OCI-LY7 (cell line): ENCODE results near the gene C14orf132. TPM values are rescaled to one million over a fixed set of nuclear protein-coding genes. Genes with fewer than 3 reads are reported as not detected.

ENCODE experiments used
- BruUV-seq: library from RNA; stranded (reverse); fragments of 400-500 nt; replicated peaks from 2 replicates; lab custom pipeline; 2021; lab: Mats Ljungman, UMichigan
- CTCF ChIA-PET: fragments of 300-600 bp; sonication (Branson Sonifier 250); formaldehyde crosslinking; loops from one replicate; lab custom pipeline; 2022; ENCODE audit warnings: antibody characterized with exemption; ENCODE audit not compliant: unreplicated experiment; lab: Charles Lee
- POLR2A ChIA-PET: fragments of 300-600 bp; sonication (Branson Sonifier 250); formaldehyde crosslinking; loops from one replicate; lab custom pipeline; 2022; ENCODE audit warnings: antibody characterized with exemption; lab: Charles Lee
- DNase-seq: peaks from one replicate; pipeline ENCODE4 v3.0.0-alpha.2; 2015; ENCODE audit warnings: low spot score
- H2AFZ ChIP-seq: fragments of 200-600 bp; sonication (generic), shearing (Covaris generic); 2 replicates; pipeline ENCODE4 v1.6.1; 2014; ENCODE audit warnings: mild to moderate bottlenecking, antibody characterized with exemption, low read length, moderate library complexity
- H3K27ac ChIP-seq: fragments of 200-600 bp; sonication (generic); 2 replicates; pipeline ENCODE4 v1.5.1; 2014; ENCODE audit warnings: mixed run types, low read depth, mild to moderate bottlenecking, moderate library complexity, low read length, inconsistent platforms; ENCODE audit not compliant: poor library complexity, severe bottlenecking
- H3K36me3 ChIP-seq: fragments of 200-600 bp; sonication (generic); 2 replicates; pipeline ENCODE4 v1.6.1; 2014; ENCODE audit warnings: mild to moderate bottlenecking, antibody characterized with exemption, low read length, moderate library complexity, mixed read lengths; ENCODE audit not compliant: insufficient read depth
- H3K4me1 ChIP-seq: fragments of 200-600 bp; sonication (generic); 2 replicates; pipeline ENCODE4 v1.5.1; 2014; ENCODE audit warnings: mild to moderate bottlenecking, low read length; ENCODE audit not compliant: insufficient read depth, poor library complexity, severe bottlenecking
- H3K4me2 ChIP-seq: fragments of 200-600 bp; sonication (generic); 2 replicates; pipeline ENCODE4 v1.6.1; 2014; ENCODE audit warnings: mild to moderate bottlenecking, low read length
- H3K4me3 ChIP-seq: fragments of 200-600 bp; sonication (generic); 2 replicates; pipeline ENCODE4 v1.5.1; 2014; ENCODE audit warnings: mild to moderate bottlenecking, low read depth, low read length; ENCODE audit not compliant: poor library complexity, severe bottlenecking
- H3K79me2 ChIP-seq: fragments of 200-600 bp; sonication (generic); 2 replicates; pipeline ENCODE4 v1.6.1; 2016; ENCODE audit warnings: low read depth, mild to moderate bottlenecking, low read length, moderate library complexity, mixed read lengths; ENCODE audit not compliant: insufficient read depth
- H3K9me2 ChIP-seq: fragments of 200-600 bp; sonication (generic); 2 replicates; pipeline ENCODE4 v1.6.1; 2016; ENCODE audit warnings: mild to moderate bottlenecking, low read length, mixed read lengths; ENCODE audit not compliant: insufficient read depth
- H3K9me3 ChIP-seq: fragments of 200-600 bp; sonication (generic); 2 replicates; pipeline ENCODE4 v1.6.1; 2014; ENCODE audit warnings: mild to moderate bottlenecking, mixed run types, low read length, mixed read lengths
- H4K20me1 ChIP-seq: fragments of 200-600 bp; sonication (generic); 2 replicates; pipeline ENCODE4 v1.6.1; 2014; ENCODE audit warnings: mild to moderate bottlenecking, antibody characterized with exemption, low read length, moderate library complexity, mixed read lengths; ENCODE audit not compliant: insufficient read depth
- CTCF ChIP-seq: fragments of 200-600 bp; sonication (generic); conservative IDR thresholded peaks from 2 replicates; pipeline ENCODE4 v1.5.1; 2014; ENCODE audit warnings: mild to moderate bottlenecking, antibody characterized with exemption, low read length, moderate library complexity, mixed read lengths
- EZH2phosphoT487 ChIP-seq: fragments of 200-600 bp; sonication (generic); IDR thresholded peaks from 2 replicates; pipeline ENCODE4 v1.6.1; 2018; ENCODE audit warnings: low read depth, borderline replicate concordance, mild to moderate bottlenecking, mixed run types, antibody characterized with exemption, low read length, moderate library complexity, mixed read lengths
- intact Hi-C: fragments of 100-400 bp; cut with micrococcal nuclease; formaldehyde crosslinking; loops from one replicate; pipeline ENCODE4 v1.10.0; 2022; ENCODE audit not compliant: unreplicated experiment
- total RNA-seq, 2 experiments: library from RNA; depleted of rRNA in 1 of 2; stranded (reverse); fragments of >200 nt in 1 of 2; shearing (Covaris generic) in 1 of 2; gene quantifications; 2 replicates each; pipeline ENCODE4 v1.2.3, GENCODE V29; 2014 to 2022

C14orf132 gene
- total RNA-seq, 2 experiments from 2014 or later: 0.27 TPM; not detected in 1

- no peak overlapping the region for H2AFZ ChIP-seq
- TF ChIP-seq CTCF (no peak), EZH2phosphoT487 (no peak)
- ChIA-PET POLR2A (no interaction called here), CTCF (no interaction called here)
- H3K4me1 ChIP-seq: no peaks in the 10 kb centered on the region
- no peaks in the 10 kb centered on the region for H3K9me3 ChIP-seq
- H3K27ac ChIP-seq: no peak overlapping the region
- intact Hi-C loops: loop anchor here (10.0 kb wide), 1 partner anchor 526 kb away; no protein-coding TSS in a partner anchor
- no peaks in the 10 kb centered on the region for H4K20me1 ChIP-seq
- H3K4me3 ChIP-seq: no peak overlapping the region
- H3K36me3 ChIP-seq: no peaks in the 10 kb centered on the region
- H3K79me2 ChIP-seq: no peaks in the 10 kb centered on the region
- H3K4me2 ChIP-seq: no peak overlapping the region
- no peaks in the 10 kb centered on the region for H3K9me2 ChIP-seq
- BruUV-seq: no TSS peak
- DNase-seq: no peak
These were observed 52.1 kb downstream of the C14orf132 start for GRCh38 chr14:96091149-96091693.

- Histone ChIP-seq H3K36me3 (no peaks in the 10 kb centered on the region), H3K9me2 (no peaks in the 10 kb centered on the region), H3K4me2 (no peak overlapping the region), H2AFZ (no peak overlapping the region), H3K27ac (no peak overlapping the region), H3K79me2 (no peaks in the 10 kb centered on the region), H3K4me3 (no peak overlapping the region), H3K9me3 (no peaks in the 10 kb centered on the region), H4K20me1 (no peaks in the 10 kb centered on the region), H3K4me1 (no peaks in the 10 kb centered on the region)
- DNase-seq: no peak
- ChIA-PET POLR2A (no interaction called here), CTCF (no interaction called here)
- no peak for TF ChIP-seq EZH2phosphoT487
- no peak for TF ChIP-seq CTCF
- no TSS peak for BruUV-seq
- intact Hi-C loops: loop anchor here (10.0 kb wide), 1 partner anchor 527 kb away; no protein-coding TSS in a partner anchor
These were observed 52.8 kb downstream of the C14orf132 start for GRCh38 chr14:96091941-96092411.

GRCh38 chr14:96092936-96093335 is 53.8 kb downstream of the C14orf132 start:
- no TSS peak for BruUV-seq
- Histone ChIP-seq H3K79me2 (no peaks in the 10 kb centered on the region), H3K27ac (no peak overlapping the region), H3K9me2 (no peaks in the 10 kb centered on the region), H3K4me3 (no peak overlapping the region), H3K4me1 (no peaks in the 10 kb centered on the region), H3K36me3 (no peaks in the 10 kb centered on the region), H3K4me2 (no peak overlapping the region), H2AFZ (no peak overlapping the region), H4K20me1 (no peaks in the 10 kb centered on the region), H3K9me3 (no peaks in the 10 kb centered on the region)
- intact Hi-C loops: loop anchor here (10.0 kb wide), 1 partner anchor 528 kb away; no protein-coding TSS in a partner anchor
- POLR2A ChIA-PET: no interaction called here
- TF ChIP-seq CTCF: no peak
- no peak for TF ChIP-seq EZH2phosphoT487
- CTCF ChIA-PET: no interaction called here
- DNase-seq: no peak
